ENCODE measurements around the gene PHKA2.

GRCh38 chrX:18871161-18871890 lies 112.6 kb downstream of the PHKA2 start:
- no peak for TF ChIP-seq CTCF (IDR thresholded peaks at IDR 0.05)
- TF ChIP-seq POLR2A (IDR thresholded peaks at IDR 0.05) = no peak
- TF ChIP-seq POLR2AphosphoS5 (IDR thresholded peaks at IDR 0.05) = no peak
- no peak for TF ChIP-seq EP300 (IDR thresholded peaks at IDR 0.05)

All from sigmoid colon (tissue), 4 donors.